ENCODE measurements around the gene RBL1.

RBL1 gene

DNA sequence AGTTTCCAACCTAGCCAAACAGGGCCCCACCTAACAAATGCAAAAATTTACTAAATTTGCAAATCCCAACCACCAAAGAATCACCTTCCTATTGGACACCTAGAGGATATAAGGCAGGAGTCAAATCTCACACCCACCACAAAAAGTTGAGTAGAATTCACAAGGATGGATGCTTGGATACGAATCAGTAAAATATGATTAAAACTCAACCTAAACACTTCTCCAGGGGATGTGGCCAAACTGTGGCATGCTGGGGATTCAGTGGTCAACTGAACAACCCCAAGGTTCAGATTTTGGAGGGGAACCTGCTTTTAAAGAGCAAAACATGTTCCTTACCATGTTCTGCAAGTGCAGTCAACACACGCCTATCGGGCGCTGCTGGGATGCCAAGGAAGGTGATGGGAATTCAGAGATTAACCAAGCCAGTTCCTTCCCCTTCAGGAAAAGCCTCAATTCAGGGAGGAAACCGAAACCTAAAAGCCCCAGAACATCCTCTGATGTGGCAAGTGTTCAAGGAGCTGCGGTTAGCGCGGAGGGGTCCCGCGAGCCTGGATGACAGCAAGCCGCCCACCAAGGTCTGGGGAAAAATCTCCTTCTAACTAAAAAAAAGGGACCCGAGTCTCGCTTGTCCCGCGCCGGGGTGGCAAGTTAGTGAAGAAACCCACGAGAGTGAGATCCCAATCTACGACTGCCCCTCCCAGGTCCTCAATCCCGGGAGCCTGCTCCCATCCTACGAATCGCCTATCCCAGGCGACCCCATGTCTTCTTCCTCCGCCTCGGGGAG lies 145.2 kb downstream of the RBL1 start:
- DNase-seq (ENCODE audit: low spot score), result no peak

All from hematopoietic multipotent progenitor cell treated with erythropoietin and hydrocortisone succinate and interleukin-3 and kit ligand, for 15 days (in vitro differentiated cells).